NB4 (cell line): ENCODE results near the gene TMPRSS13.

Source experiments
- POLR2A ChIP-seq: IDR thresholded peaks from 2 replicates; pipeline ENCODE4 v1.6.1; 2011; ENCODE audit warnings: mild to moderate bottlenecking; ENCODE audit not compliant: insufficient read length; ENCODE audit errors: extremely low read depth
- TF ChIP-seq, protein P1 (sequence below): IDR thresholded peaks from one replicate; pipeline ENCODE4 v1.5.1; 2012; ENCODE audit warnings: low read depth, low read length

DNA sequence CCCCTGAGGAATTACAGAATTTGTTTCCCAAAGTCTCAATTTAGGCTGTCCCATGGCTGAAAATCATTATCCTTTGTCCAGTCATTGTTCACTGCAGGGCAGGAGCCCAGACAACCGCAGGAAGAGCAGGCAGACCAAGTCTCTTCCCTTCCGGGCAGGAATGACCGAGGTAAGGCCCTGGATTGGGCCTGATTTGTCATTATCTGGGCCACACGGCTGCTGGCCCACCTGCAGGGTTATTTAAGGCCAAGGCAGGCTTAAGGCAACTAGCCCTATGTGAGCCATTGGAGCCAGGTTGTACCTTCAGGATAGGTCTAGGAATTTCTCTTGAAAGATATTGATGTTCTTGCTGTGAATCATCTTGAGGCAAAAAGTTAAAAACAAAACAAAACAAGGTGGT is 47.2 kb upstream of the TMPRSS13 start:
- TF ChIP-seq, protein P1, sequence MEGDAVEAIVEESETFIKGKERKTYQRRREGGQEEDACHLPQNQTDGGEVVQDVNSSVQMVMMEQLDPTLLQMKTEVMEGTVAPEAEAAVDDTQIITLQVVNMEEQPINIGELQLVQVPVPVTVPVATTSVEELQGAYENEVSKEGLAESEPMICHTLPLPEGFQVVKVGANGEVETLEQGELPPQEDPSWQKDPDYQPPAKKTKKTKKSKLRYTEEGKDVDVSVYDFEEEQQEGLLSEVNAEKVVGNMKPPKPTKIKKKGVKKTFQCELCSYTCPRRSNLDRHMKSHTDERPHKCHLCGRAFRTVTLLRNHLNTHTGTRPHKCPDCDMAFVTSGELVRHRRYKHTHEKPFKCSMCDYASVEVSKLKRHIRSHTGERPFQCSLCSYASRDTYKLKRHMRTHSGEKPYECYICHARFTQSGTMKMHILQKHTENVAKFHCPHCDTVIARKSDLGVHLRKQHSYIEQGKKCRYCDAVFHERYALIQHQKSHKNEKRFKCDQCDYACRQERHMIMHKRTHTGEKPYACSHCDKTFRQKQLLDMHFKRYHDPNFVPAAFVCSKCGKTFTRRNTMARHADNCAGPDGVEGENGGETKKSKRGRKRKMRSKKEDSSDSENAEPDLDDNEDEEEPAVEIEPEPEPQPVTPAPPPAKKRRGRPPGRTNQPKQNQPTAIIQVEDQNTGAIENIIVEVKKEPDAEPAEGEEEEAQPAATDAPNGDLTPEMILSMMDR, result no peak
- no peak for TF ChIP-seq POLR2A
